GM18499 (cell line): ENCODE measurements around the gene B3GNT2.
"Not testable (repeated sequence)": the region's sequence is repeated elsewhere in the genome, so short reads cannot be mapped to it uniquely, and the experiment has no call there.

ENCODE experiments used
- ATAC-seq: cut with Tn5 transposase; IDR thresholded peaks from one replicate; pipeline ENCODE4 v1.9.1; 2021; ENCODE audit warnings: moderate number of reproducible peaks; ENCODE audit not compliant: insufficient read depth, unreplicated experiment

The B3GNT2 gene

DNA sequence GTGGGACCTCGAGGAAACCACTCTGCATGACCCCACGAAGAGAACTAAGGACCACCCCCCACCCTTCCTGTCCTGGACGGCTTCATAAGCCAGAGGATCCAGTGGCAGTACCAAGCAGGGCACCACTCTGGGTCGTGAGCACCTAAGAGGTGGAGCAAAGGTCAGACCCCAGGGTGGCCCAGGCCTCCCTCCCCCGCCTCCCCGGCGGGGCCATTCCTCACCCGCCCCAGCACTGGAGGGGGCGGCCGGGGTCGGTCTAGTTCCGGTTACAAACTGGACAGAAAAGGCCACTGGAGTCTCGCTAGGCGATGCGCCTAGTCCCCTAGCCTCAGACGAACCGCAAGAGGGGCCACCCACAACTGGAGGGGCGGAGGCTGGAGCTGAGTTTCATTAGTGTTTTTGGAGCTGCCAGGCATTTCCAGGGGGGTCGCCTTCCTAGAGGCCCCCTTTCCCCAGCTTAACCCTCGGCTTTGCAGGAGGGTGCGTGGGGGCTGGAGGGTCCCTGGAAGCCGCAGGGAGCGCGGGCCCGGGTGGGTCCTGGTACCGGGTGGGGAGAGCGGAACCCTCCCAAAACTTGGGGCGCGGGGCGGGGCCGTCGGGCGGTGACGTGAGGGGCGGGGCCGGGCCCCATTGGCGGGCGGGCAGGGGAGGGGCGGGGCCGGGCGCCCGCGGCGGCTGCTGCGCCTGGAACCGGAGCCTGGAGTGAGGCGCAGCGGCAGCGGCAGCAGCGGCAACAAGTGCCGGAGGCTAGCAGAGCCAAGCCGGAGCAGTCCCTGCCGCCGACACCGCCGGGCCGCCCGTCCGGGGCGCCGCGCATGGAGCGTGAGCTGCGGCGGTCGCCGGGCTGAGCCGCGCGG lies at the start of gene B3GNT2:
TSS of gene B3GNT2 (plus strand) at position 695 of the 857 bp plus-strand sequence. CDS start 26,106 bp downstream, outside the sequence.
- ATAC-seq, result no peak

DNA sequence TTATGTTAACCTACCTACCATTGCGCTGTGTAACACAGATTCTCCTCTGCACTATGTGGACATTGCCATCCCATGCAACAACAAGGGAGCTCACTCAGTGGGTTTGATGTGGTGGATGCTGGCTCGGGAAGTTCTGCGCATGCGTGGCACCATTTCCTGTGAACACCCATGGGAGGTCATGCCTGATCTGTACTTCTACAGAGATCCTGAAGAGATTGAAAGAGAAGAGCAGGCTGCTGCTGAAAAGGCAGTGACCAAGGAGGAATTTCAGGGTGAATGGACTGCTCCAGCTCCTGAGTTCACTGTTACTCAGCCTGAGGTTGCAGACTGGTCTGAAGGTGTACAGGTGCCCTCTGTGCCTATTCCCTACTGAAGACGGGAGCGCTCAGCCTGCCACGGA lies 49.1 kb upstream of the B3GNT2 start:
- not testable (repeated sequence) for ATAC-seq

DNA sequence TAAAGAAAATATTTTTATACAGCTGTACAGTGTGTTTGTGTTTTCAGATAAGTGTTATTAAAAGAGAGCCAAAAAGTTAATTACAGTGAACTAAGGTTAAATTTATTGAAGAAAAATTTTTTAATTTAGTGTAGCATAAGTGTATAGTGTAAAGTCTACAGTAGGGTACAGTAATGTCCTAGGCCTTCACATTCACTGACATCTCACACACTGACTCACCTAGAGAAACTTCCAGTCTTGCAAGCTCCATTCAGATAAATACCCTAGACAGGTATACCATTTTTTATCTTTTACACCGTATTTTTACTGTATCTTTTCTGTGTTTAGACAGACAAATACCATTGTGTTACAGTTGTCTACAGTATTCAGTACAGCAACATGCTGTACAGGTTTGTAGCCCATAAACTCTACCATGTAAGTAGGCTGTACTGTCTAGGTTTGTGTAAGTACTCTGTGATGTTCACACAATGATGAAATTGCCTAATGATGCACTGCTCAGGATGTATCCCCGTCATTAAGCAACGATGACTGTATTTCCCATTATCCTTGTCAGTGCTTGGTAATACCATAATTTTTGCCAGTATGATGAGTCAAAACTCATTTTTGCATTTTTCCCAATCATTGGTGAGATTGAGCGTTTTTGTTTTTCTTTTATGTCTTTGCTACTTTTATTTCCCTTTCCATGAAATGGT lies 48.2 kb upstream of the B3GNT2 start:
- no peak for ATAC-seq

DNA sequence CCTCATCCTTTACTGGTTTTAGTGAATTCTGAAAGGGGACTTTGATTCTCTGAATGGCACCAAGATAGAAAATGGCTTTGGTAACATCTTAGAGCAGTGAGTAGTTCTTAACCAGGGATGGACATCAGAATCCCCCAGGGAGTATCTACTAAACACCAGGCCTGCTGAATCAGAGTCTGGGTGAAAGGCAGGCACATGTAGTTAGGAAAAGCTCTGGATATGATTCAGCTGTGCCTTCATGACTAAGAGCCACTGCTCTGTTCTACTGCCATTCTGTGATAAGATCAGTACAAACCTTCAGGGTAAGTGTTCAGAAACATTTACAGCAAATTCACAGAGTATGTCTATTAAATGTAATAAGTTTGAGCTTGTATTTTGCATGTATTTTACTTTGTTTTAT lies 46.2 kb upstream of the B3GNT2 start:
- ATAC-seq, result no peak

DNA sequence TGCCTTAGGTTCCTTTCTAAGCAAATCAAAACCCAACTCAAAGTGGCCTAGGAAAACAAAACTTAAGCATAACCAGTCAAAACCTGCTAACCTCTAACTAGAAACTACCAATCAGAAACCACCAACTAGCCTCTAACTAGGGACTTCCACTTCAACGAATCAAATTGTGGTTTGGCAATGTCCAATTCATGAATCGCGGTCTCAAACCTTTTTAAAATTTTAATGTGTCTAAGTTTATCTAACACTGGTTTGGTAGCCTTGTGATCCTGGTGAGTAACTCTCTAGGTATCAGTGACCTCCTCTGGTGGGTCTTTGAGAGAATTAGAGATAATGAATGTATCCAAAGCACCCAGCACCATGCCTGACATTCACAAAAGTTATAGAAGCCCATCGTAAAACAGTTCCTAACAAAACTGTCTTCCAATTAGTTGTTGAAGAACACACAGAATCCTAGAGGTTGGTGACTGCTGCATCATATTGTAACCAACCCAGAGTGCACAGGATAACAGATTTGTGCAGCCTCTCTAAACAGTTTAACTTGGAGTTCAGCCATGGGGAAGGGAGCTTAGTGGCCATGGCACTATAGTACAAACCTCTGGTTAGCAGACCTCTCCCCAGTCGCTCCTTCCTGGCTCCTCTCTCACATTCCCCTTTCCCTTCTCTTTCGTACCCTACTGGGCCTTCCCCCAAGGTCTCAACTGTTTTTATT lies 45.2 kb upstream of the B3GNT2 start:
- no peak for ATAC-seq

DNA sequence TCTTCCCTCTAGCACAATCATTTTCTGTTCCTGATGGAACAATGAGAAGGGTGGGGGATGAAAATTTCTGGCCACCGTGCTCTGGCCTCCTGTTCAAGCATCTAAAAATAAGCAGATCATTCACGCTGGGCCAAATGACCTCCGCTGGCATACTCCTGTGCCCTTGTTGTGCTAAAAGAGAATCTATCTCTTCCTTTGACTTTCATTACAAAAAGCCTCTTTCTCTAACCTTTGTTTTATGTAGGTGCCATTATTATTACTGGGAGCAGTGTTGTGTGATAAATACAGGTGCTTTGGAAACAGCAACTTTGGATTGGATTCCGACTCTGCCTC lies 44.6 kb upstream of the B3GNT2 start:
- ATAC-seq, result no peak

GRCh38 chr2:62152000-62152399 lies 43.9 kb upstream of the B3GNT2 start:
- no peak for ATAC-seq

GRCh38 chr2:62156861-62157496 lies 38.9 kb upstream of the B3GNT2 start:
- no peak for ATAC-seq

DNA sequence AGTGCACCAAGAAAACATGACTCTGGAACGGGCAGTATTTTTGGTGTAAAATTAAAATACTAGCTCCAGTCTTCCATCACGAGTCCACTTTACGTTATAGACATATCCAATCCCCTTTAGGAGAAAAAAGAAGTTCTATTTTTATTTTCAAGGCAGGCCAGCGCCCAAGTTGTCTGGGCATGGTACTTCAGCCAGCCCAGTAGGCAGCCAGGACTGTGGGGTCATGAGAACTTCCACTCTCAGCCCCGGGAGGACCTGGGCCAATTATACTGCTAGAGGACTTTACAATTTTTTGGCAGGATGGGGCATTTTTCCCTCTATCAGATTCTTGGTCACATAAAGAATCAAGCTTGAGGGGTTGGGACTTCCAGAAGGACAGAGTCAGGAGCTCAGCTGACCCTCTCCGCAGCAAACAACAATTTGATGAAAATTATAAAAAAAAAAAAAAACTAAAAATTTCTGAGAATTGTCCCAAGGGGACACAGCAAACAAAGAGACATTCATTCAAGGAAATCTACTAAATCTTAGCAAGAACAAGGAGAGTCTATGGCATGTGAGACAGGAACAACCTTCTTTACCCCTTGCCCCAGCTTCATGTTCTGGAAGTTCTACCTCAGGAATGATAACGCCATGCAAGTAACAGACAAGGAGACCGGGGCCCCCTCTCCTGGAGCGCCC lies 37.3 kb upstream of the B3GNT2 start:
- ATAC-seq, result no peak

- not testable (repeated sequence) for ATAC-seq
Observed at GRCh38 chr2:62160691-62161090, 35.2 kb upstream of the B3GNT2 start.

- ATAC-seq, result no peak
Observed at GRCh38 chr2:62163106-62163831, 32.6 kb upstream of the B3GNT2 start.

- ATAC-seq, result no peak
Observed at GRCh38 chr2:62163834-62164233, 32.1 kb upstream of the B3GNT2 start.

DNA sequence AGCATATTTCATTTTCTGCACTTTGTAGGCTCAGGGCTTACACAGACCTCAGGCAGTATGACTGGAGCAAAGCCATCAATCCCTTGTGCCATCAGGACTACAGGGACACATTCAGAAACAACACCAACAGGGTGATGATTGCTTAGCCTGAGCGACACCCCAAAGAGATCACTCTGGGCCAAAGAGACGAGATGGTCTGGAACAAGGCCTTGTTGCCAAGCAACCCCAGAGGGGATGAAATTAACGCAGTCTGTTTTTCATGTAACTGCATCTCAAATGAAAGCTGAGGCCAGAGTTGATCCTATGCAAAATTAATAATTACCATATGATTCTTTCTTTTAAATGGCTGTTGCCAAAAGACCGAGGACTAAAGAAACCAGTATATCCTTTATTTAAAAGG lies 20.2 kb upstream of the B3GNT2 start:
- ATAC-seq, result no peak

DNA sequence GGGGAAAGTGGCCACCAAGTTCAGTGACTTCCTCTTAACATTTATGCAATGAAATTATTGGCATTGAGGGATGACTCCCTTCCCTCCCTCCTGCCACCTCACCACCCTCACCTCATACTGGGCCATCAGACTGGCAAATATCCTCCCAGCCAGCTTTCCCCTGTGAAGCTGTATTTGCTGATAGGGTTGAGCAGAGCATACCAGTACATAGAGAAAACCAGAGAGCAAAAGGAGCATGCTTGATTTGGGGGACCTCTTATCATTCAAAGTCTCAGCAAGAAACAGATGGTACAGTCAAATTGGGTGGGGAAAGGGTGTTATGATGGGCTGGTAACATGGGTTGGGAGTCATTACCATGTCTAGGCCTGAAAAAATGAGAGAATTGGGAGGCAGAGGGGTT lies 19.1 kb upstream of the B3GNT2 start:
- no peak for ATAC-seq

- no peak for ATAC-seq
Observed at GRCh38 chr2:62177392-62178049, 18.4 kb upstream of the B3GNT2 start.

GRCh38 chr2:62178741-62179271 lies 17.1 kb upstream of the B3GNT2 start:
- no peak for ATAC-seq

GRCh38 chr2:62180975-62181374 lies 14.9 kb upstream of the B3GNT2 start:
- ATAC-seq, result no peak

GRCh38 chr2:62181843-62182242 lies 14.1 kb upstream of the B3GNT2 start:
- ATAC-seq, result no peak
